HUDEP-2 (cell line): Measurements from ENCODE around the gene RBM22.

Experiments
- DNase-seq, 76 experiments: peaks; one replicate each; lab custom pipeline; 2025; ENCODE audit not compliant: unreplicated experiment in 76 of 76; lab: John Stamatoyannopoulos, UW

RBM22 gene

GRCh38 chr5:150653145-150653761 lies 47.6 kb downstream of the RBM22 start:
- no peak for DNase-seq

GRCh38 chr5:150651924-150652671 lies 48.8 kb downstream of the RBM22 start:
- DNase-seq, result no peak

GRCh38 chr5:150651382-150651781 lies 49.5 kb downstream of the RBM22 start:
- no peak for DNase-seq

- DNase-seq, result no peak
Observed at GRCh38 chr5:150650021-150651006, 50.5 kb downstream of the RBM22 start.

GRCh38 chr5:150649108-150650020 lies 51.5 kb downstream of the RBM22 start:
- DNase-seq, result no peak

DNA sequence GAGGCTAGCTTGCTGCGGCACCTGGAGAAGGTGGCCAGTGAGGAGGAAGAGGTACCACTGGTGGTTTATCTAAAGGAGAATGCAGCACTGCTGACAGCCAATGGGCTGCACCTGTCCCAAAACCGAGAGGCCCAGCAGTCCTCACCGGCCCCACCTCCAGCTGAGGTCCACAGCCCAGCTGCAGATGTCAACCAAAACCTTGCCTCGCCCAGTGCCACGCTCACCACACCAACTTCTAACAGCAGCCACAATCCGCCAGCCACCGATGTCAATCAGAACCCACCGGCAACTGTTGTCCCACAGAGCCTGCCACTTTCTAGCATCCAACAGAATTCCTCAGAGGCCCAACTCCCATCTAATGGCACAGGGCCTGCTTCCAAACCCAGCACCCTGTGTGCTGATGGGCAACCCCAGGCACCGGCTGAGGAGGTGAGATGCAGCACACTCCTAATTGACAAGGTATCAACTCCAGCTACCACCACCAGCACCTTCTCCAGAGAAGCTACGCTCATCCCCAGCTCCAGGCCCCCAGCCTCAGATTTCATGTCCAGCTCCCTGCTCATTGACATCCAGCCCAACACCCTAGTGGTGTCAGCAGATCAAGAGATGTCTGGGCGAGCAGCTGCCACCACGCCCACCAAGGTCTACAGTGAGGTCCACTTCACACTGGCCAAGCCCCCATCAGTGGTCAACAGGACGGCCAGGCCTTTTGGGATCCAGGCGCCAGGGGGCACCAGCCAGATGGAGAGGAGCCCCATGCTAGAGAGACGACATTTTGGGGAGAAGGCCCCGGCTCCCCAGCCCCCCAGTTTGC lies 52.4 kb downstream of the RBM22 start:
- no peak for DNase-seq

DNA sequence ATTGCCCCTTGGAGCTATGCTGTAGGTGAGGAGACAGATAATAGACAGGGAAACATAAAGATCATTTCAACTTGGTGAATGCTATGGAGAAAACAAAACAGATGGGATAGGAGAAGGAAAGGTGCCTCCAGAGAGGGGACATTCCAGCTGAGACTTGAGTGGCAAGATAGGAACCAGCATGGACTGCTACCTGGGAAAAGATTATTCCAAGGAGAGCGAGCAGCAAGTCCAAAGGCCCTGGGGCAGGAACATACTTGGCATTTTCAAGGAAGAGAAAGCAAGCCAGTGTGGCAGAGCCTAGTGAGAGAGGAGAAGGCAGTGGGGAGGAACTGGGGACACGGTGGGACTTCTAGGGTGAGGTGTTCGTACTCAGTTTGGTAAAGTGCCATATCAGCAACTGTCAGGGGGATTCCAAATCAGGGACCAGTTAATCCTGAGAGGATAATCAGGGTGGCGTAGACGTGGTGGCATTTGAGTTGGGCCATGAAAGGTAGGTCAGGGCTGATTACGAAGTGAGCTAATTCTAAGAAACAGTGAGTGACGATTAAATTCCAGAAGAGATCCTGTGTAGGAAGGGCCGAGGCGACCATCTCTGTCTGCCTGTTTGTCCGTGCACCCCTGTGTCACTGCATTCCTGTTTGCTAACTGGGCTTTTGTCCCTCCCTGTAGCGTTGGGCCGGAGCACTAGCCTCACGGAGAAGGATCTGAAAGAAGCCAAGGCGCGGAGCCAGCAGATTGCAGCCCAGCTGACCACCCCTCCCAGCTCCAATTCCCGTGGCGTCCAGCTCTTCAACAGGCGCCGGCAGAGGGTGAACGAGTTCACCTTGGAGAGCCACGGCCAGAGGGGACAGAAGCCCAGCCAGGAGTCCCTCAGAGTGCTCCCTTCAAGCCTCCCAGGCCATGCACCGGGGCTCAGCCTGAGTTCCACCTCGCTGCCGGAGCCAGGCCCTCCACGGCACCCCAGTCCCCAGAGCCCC lies 53.3 kb downstream of the RBM22 start:
- no peak for DNase-seq

DNA sequence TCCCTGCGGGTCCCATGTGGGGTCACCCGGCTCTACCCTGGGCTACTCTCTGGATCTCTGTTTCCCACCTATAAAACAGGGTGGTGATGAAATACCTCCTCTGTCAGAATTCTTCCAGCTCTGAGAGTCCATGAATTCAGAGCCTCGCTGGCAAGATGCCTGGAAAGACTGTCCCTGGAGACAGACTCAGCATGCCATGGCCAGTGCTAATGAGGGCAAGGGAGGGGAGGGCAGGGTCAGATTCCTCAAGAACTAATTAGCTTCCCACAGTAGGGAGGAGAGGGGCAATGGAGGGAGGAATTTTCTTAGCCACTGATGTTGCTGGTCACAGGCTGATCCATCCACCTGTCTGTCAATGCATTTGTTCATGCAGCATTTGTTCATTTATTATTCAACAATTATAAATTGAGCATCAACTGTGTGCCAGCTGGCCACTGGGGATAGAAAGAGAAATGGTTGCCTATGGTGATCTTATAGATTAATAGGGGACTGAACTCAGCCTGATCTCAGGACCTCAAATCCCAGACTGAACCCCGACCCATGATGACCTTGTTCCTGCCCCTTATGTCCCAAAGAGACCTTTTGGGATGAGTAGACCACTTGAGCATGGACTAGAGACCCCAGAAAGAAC lies 55.7 kb downstream of the RBM22 start:
- DNase-seq, result no peak

GRCh38 chr5:150644514-150644913 lies 56.3 kb downstream of the RBM22 start:
- DNase-seq, result peak in 1 of 76 experiments; percentile 7

DNA sequence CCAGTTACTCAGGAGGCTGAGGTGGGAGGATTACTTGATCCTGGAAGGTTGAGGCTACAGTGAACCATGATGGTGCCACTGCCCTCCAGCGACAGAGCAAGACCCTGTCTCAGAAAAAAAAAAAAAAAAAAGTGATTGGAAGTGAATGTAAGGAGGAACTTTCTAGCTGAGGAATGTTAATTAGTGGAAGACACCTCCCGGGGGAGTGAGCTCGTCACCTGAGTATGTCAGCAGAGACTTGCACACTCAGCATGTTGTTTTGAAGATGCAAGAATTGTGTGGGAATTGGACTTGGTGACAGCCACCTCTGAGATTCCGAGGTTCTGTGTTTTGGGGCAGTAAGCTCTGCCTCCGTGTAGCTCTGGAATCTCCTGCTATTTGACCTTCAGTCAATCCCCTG lies 56.8 kb downstream of the RBM22 start:
- DNase-seq, result no peak

DNA sequence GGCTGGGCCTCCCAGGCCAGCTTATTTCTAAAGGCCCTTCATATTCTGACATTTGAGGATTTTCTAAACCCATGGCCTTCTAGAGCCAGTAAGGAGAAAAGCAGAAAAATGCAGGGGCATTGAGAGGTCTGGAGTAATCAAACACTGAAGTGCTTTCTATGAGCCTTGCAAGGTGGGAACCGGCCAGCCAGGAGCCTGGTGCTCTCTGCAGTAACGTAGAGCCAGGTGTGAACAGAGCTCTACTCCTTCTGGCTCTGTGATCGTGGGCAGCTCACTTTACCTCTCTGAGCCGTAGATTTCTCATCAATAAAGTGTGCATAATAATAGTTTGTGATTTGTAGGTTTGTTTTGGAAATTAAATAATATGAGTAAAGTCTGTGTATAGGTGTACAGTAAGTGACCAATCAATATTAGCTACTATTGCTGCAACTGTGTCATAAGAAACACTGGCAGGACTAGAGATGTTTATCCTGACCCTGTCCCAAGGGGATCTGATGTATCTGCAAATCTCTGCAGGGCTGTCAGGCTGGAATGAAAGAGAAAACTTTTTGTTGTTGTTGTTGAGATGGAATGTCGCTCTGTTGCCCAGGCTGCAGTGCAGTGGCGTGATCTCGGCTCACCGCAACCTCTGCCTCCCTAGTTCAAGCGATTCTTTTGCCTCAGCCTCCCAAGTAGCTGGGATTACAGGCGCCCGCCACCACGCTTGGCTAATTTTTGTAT lies 57.7 kb downstream of the RBM22 start:
- DNase-seq, result no peak

DNA sequence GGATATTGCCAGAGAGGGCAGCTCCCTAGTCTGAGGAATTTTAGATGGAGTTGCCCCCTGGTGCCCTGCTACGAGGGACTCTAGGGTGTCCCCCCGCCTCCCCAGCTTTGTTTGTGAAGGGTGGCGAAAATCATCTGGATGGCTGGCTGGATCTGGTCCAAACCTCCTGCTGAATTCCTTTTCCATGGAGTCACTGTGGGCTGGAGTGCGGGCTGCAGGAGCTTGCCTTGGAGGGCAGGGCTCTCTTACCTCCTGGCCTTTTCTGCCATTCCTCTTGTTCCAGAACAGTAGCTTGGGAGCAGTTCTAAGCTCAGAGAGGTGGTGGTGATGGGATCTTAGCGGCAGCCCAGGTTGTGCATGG lies 58.3 kb downstream of the RBM22 start:
- no peak for DNase-seq

DNA sequence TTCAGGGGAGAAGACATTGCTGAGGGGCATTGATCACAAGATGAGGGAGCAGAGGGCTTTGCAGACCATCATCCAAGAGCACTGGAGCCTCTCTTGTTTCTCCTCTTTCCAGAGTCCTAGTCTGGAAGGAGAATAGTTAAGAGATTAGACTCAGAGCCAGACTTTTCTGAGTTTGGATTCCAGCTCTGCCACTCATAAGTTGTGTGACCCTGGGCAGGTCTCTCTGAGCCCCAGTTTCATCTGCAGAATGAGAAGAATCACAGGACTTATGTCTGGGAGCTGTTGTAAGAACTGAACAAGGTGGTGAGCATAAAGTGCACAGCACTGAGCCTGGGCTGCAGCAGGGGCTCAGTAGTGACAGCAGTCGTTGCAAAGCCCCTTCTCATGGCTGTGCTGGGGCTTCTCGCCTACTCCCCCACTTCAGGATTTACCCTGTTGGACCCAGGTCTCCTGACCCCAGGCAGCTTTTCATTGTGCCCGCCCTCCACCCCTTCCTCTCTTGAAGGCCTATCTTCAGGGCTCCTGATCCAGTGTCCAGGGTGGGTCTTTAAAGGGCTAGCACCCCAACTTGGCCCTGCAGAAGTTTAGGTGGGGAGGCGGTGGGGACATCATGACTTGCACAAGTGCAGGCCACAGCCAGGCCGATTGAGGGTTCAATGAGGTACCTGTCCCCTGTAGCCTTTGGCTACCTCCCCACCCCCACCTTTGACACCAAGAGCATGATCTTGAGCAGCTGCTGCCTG lies 58.9 kb downstream of the RBM22 start:
- no peak for DNase-seq

- no peak for DNase-seq
Observed at GRCh38 chr5:150641006-150641570, 59.8 kb downstream of the RBM22 start.
